Measurements from ENCODE around the gene LHFPL3.

DNA sequence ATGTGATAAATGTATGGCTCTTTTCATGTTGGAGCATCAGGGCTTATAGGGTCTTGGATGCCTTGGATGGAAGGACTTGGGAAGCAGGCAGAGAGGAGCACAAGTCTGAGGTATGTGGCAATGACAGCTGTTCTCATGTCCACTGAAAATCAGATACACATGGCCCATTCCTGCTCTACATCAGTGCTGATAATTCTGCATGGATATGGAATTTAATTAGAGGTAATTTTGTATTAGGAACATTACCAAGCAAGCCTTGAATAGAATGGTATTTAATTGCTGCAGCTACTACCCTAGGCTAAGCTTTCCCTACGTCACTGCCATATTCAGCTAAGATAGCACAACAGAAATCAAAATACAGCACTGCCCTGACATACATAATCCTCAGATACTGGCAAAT lies 299.6 kb downstream of the LHFPL3 start:
- TF ChIP-seq, protein P1, sequence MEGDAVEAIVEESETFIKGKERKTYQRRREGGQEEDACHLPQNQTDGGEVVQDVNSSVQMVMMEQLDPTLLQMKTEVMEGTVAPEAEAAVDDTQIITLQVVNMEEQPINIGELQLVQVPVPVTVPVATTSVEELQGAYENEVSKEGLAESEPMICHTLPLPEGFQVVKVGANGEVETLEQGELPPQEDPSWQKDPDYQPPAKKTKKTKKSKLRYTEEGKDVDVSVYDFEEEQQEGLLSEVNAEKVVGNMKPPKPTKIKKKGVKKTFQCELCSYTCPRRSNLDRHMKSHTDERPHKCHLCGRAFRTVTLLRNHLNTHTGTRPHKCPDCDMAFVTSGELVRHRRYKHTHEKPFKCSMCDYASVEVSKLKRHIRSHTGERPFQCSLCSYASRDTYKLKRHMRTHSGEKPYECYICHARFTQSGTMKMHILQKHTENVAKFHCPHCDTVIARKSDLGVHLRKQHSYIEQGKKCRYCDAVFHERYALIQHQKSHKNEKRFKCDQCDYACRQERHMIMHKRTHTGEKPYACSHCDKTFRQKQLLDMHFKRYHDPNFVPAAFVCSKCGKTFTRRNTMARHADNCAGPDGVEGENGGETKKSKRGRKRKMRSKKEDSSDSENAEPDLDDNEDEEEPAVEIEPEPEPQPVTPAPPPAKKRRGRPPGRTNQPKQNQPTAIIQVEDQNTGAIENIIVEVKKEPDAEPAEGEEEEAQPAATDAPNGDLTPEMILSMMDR (IDR thresholded peaks at IDR 0.05) = no peak
- no peak for TF ChIP-seq POLR2A (IDR thresholded peaks at IDR 0.05)

All from thyroid gland (tissue), 4 donors.